IPS-NIHi7 (cell line): ENCODE data around the gene IFITM1.
"Not testable (repeated sequence)": the region's sequence is repeated elsewhere in the genome, so short reads cannot be mapped to it uniquely, and the experiment has no call there.

Experiments
- DNase-seq: peaks from one replicate; pipeline ENCODE4 v3.0.0; 2012; ENCODE audit warnings: mixed read lengths; ENCODE audit errors: extremely low spot score

Gene IFITM1

DNA sequence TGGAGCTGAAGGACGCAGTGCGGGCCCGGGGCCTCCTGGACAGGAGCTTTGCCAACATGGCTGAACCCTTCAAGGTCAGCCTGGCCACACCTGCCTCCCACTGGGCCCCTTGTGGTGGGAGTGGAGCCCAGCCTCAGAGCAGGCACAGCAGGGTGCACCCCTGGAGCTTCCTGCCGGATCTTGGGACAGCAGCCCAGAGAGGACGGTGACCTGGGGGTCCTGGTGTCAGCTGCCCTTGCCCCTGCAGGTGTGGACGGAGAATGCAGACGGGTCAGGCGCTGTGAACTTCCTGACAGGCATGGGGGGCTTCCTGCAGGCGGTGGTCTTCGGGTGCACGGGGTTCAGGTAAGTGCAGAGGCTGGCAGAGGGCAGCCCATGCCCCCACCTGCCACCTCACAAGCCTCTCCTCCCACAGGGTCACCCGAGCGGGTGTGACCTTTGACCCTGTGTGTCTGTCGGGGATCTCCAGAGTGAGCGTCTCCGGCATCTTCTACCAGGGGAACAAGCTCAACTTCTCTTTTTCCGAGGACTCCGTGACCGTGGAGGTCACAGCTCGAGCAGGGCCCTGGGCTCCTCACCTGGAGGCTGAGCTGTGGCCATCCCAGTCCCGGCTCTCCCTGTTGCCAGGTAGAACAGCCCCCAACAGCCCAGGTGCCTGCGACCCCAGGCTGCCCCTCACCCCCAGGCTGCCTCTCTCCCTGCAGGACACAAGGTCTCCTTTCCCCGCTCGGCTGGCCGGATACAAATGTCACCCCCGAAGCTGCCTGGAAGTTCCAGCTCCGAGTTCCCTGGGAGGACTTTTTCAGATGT, 19.8 kb upstream of the IFITM1 start:
- DNase-seq = no peak

DNA sequence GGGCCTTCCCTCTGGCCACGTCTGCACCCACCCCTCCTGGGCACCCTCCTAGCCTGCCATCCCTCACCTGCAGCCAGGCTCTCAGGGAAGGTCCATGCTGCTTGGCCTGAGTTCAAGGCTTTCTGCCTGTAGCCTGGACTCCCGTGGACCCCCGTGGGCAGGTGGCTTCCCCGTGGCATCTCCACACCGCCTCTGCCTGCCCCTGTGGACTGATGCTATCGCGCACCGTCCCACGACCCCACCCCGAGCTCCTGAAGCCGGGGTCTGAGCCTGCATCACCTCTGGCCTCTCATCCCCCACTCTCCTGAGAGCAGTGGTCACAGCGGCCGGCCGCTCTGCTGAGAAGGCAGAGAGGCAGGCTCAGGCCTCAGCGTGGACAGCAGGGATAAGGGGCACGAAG, 19.1 kb upstream of the IFITM1 start:
- DNase-seq = no peak

GRCh38 chr11:295351-296170, 18.3 kb upstream of the IFITM1 start:
- no peak for DNase-seq

- no peak for DNase-seq
These were observed 17.4 kb upstream of the IFITM1 start for GRCh38 chr11:296171-297050.

DNA sequence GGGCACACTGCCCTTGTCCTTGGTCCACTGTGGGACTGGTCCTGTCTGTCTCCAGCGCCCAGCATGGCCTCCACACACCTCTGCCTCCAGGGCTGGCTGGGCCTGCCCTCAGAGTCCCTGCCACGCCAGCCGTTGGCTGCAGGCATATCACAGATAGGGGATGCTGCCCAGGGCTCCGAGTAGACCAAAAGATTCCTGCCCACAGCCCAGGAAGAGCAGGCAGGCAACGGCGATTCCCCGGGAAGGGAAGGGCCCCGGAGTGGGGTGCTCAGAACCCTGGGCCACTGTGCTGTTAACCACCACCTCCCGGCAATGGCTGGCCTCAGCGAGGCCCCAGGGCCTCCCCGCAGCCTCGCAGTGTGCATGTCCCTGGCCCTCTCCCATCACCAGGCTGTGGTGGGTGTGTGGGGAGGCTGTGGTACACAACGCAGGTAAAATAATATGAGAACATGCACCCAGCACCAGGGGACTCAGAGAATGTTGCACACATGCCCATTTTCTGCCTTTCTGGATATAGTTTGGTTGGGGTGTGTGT, 16.7 kb upstream of the IFITM1 start:
- DNase-seq = no peak

- no peak for DNase-seq
These were observed 16.0 kb upstream of the IFITM1 start for GRCh38 chr11:297586-298405.

DNA sequence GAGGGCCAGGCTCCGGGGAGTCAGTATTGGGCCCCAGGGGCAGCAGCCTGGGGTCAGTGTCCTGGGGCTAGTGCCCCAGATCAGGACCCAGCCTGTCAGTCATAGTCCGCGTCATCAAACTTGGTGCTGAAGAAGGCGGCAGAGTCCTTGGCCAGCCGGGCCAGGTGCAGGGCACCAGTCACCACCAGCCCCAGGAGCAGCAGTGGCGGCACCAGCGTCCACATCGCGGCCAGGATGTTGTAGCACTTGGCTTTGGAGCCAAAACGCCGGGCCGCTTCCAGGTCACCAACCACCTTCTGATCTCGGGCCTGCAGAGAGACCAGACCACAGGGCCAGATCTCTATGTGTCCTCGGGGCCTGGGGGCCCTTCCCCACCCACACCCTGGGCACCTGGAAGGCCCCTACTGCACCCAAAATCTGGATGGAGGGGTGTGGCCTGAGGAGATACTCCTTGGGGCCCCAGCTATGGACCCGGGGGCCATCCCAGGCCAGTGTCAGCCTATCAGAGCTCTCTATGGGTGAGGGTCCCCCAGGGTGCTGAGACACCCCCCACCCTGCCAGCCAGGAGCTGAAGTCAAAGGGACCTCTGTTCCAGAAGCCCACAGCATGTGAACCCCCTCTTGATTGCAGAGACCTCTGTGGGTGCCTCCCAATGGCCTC, 15.3 kb upstream of the IFITM1 start:
- DNase-seq = no peak

- DNase-seq = no peak
These were observed 14.6 kb upstream of the IFITM1 start, which contains the start of gene IFITM5 for GRCh38 chr11:299081-299891. IFITM5 (minus strand) TSS chr11:299526; CDS start chr11:299490, 36 bp downstream.

GRCh38 chr11:299951-300735, 13.7 kb upstream of the IFITM1 start:
- no peak for DNase-seq

GRCh38 chr11:303363-303762, 10.5 kb upstream of the IFITM1 start:
- no peak for DNase-seq

GRCh38 chr11:304061-304506, 9.8 kb upstream of the IFITM1 start:
- no peak for DNase-seq

DNA sequence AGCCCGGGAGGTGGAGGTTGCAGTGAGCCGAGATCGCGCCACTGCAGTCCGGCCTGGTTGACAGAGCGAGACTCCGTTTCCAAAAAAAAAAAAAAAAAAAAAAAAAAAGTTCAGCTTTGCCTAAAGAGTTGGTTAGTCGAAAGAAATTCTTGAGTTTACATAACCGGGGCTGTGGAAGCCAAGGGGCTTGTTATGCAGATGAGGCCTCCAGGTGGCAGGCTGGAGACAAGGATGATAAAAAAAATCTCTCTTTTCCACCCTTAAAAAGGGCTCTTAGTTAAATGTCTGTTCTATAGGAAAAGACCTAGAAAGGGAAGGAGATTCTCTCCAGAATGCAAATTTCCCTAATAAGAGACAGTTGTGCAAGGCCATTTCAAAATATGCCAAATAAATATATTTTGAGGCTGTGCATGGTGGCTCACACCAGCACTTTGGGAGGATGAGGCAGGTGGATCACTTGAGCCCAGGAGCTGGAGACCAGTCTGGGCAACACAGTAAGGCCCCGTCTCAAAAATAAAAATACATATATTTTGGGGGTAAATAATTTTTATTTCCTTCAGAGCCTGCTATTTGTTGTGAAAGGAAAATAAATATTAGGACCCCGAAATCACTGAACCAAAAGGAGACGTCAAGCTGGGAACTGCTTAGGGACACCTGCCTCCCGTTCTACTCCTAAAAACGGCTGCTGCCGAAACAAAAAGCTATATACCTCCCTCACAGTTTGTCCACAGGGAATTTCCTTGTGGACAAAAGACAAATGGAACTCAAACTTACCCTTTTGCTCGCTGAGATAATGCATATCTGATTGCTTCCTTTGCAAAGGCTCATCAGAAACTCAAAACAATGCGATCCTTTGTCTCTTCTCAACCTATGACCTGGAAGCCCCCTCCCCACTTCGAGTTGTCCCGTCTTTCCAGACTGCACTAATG, 8.7 kb upstream of the IFITM1 start:
- peak; percentile 79 for DNase-seq

- DNase-seq = no peak
These were observed 8.0 kb upstream of the IFITM1 start for GRCh38 chr11:305844-306211.

DNA sequence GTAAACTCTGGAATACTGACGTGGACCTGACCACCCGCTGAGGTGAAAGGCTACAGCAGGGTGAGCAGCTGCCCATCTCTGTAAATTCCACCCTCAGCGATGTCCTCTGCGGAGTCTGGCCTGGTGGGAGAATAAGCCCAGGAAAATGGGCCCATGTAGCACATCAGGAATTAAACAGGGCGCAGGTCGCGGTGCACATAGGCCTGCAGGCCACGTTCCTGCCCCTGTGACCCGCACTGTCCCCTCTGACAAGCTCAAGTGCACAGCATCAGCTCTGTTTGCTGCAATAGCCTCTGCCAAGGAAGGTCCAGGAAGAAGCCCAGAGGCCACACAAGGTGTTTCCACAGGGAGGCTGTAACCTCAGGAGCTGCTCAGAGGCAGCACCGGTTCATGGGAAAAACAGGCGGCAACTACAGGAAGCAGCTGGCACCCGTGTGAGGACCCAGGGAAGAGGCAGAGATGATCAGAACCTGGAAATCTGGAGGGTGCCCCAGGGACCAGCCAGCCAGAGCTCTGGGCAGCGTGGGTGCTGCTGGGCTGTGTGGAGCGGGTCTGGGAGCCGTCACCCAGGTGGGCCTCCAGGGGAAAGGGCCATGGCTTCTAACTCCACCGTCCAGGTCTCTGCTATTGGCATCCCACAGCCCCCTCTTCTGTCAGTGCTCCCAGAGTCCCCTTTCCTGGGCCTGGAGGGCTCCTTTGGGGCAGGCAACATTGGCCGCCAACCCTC, 7.0 kb upstream of the IFITM1 start:
- no peak for DNase-seq

- not testable (repeated sequence) for DNase-seq
These were observed 5.8 kb upstream of the IFITM1 start, which contains the start of gene IFITM2 for GRCh38 chr11:307766-308708. IFITM2 (plus strand) TSS chr11:307816; CDS start chr11:308193, 377 bp downstream.
